AG09319 (cell line): ENCODE measurements around the gene C1orf35.

Source experiments
- DNase-seq: peaks from one replicate; pipeline ENCODE4 v3.0.0-alpha.2; 2010; ENCODE audit warnings: low read depth; ENCODE audit errors: extremely low read depth
- TF ChIP-seq, protein P1 (sequence below): IDR thresholded peaks from 2 replicates; pipeline ENCODE4 v1.5.1; 2011; ENCODE audit warnings: low read depth, mild to moderate bottlenecking, inconsistent platforms, low read length, moderate library complexity

The C1orf35 gene

DNA sequence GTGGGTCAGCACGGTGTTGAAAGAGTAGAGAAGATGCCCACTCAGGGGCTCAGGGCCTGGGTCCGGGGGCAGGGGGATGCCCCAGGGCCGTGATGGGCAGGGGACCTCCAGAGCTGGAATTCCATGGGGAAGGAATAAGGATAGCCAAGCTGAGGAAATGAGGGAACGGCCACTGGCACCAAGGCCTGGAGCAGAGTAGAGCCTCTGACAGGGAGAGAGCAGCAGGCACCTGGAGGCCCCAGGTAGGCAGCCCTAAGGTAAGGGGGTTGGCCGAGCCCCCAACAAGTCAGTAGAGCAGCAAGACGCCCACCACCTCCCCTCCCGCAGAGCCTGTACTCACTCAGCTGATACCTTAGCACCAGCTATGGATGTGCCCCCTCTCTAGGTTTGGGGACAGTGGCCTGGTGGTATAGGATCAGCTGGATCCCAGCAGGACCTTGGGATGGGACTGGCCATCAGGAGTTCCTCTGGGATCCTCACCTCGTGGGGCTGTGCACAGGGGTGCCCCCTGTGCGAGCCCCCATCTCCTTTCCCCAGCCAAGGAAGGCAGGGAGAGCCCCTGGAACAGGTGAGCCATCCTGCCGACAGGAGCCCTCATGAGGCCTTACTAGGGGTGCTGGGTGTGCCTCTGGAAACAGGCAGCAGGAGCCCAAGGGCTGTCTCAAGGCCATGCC lies 41.6 kb downstream of the C1orf35 start:
- DNase-seq, result no peak

DNA sequence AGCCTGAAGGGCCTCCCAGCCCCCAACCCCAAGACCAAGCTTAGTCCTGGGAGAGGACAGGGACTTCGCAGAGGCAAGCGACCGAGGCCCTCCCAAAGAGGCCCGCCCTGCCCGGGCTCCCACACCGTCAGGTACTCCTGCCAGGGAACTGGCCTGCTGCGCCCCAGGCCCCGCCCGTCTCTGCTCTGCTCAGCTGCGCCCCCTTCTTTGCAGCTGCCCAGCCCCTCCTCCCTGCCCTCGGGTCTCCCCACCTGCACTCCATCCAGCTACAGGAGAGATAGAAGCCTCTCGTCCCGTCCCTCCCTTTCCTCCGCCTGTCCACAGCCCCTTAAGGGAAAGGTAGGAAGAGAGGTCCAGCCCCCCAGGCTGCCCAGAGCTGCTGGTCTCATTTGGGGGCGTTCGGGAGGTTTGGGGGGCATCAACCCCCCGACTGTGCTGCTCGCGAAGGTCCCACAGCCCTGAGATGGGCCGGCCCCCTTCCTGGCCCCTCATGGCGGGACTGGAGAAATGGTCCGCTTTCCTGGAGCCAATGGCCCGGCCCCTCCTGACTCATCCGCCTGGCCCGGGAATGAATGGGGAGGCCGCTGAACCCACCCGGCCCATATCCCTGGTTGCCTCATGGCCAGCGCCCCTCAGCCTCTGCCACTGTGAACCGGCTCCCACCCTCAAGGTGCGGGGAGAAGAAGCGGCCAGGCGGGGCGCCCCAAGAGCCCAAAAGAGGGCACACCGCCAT lies 42.5 kb downstream of the C1orf35 start:
- TF ChIP-seq, protein P1, sequence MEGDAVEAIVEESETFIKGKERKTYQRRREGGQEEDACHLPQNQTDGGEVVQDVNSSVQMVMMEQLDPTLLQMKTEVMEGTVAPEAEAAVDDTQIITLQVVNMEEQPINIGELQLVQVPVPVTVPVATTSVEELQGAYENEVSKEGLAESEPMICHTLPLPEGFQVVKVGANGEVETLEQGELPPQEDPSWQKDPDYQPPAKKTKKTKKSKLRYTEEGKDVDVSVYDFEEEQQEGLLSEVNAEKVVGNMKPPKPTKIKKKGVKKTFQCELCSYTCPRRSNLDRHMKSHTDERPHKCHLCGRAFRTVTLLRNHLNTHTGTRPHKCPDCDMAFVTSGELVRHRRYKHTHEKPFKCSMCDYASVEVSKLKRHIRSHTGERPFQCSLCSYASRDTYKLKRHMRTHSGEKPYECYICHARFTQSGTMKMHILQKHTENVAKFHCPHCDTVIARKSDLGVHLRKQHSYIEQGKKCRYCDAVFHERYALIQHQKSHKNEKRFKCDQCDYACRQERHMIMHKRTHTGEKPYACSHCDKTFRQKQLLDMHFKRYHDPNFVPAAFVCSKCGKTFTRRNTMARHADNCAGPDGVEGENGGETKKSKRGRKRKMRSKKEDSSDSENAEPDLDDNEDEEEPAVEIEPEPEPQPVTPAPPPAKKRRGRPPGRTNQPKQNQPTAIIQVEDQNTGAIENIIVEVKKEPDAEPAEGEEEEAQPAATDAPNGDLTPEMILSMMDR, result no peak
- DNase-seq, result no peak

More for the DNA sequence above, 41.6 kb downstream of the C1orf35 start:
- TF ChIP-seq, protein P1, result no peak

DNA sequence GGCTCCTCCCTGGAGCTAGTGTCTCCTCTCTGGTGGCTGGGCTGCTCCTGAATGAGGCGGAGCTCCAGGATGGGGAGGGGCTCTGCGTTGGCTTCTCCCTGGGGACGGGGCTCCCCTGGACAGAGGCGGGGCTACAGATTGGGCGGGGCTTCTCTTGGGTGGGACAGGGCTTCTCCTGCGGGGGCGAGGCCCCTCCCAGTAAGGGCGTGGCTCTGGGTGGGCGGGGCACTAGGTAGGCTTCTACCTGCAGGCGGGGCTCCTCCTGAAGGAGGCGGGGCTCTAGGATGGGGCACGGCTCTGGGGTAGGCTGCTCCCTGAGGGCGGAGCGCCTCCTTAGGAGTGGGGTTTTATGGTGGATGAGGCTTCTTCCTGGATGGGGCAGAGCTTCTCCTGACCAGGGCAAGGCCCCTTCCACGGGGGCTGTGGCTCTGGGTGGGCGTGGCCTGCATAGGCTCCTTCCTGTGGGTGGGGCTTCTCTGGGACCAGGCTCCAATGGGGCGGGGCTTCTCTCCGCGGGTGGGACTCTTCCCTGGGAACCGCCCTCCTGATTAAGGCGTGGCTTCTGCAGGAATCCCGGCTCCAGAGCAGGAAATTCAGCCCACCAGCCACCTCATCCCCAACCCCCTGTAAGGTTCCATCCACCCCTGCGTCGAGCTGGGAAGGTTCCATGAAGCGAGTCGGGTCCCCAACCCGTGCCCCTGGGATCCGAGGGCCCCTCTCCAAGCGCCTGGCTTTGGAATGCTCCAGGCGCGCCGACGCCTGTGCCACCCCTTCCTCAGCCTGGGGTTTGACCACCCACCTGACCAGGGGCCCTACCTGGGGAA lies 43.3 kb downstream of the C1orf35 start:
- no peak for DNase-seq
- TF ChIP-seq, protein P1, result no peak

DNA sequence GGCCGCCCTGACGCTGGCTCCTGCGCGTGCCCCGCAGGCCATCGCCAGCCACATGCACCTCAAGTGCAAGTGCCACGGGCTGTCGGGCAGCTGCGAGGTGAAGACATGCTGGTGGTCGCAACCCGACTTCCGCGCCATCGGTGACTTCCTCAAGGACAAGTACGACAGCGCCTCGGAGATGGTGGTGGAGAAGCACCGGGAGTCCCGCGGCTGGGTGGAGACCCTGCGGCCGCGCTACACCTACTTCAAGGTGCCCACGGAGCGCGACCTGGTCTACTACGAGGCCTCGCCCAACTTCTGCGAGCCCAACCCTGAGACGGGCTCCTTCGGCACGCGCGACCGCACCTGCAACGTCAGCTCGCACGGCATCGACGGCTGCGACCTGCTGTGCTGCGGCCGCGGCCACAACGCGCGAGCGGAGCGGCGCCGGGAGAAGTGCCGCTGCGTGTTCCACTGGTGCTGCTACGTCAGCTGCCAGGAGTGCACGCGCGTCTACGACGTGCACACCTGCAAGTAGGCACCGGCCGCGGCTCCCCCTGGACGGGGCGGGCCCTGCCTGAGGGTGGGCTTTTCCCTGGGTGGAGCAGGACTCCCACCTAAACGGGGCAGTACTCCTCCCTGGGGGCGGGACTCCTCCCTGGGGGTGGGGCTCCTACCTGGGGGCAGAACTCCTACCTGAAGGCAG lies 44.0 kb downstream of the C1orf35 start:
- TF ChIP-seq, protein P1, result no peak
- no peak for DNase-seq

DNA sequence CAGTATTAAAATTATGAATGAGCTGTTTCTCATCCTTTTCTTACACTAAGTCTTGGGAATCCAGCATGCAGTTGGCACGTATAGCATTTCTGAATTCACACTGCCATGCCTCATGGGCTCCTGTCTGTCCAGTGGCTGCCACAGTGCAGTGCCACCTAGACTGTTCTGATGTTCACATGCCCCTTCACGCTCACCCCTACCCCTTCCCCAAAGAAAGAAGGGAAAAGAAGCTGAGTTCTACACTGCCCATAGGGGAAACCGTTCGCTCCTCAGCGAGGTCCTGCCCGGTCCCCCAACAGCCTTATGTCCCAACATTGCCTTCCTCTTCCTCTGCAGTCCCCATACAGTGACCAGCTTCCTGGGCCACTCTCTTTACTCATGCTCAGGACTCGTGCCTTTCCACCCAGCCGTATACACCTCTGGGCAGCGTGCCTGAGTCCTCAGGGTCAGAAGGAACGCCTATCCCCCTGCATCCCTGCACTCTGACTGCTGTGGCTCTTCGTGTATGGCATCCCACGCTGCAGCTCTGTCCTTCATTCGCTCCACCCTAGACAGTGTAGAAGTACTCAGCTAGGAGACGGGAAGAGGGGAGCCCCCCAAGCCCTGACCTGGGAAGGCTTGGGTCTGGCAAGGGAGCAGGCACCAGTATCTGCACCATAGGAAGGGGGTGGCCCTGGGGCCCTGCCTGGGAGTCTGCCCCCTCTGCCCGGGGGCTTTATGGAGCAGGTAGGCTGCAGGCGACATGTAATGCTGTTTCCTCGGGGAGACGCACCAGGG lies 44.8 kb downstream of the C1orf35 start:
- no peak for DNase-seq
- TF ChIP-seq, protein P1, result no peak
